OCI-LY3 (cell line): ENCODE results near the gene FLRT2.

Experiments used
- EZH2phosphoT487 ChIP-seq: fragments of 200-600 bp; shearing (Covaris generic); IDR thresholded peaks from 2 replicates; pipeline ENCODE4 v1.6.1; 2018; ENCODE audit warnings: antibody characterized with exemption, mixed run types, low read depth
- TF ChIP-seq, protein P1 (sequence below): fragments of 200-600, 300-600 bp; sonication (generic); IDR thresholded peaks from 2 replicates; pipeline ENCODE4 v1.5.1; 2014; ENCODE audit warnings: antibody characterized with exemption, low read length, low read depth

DNA sequence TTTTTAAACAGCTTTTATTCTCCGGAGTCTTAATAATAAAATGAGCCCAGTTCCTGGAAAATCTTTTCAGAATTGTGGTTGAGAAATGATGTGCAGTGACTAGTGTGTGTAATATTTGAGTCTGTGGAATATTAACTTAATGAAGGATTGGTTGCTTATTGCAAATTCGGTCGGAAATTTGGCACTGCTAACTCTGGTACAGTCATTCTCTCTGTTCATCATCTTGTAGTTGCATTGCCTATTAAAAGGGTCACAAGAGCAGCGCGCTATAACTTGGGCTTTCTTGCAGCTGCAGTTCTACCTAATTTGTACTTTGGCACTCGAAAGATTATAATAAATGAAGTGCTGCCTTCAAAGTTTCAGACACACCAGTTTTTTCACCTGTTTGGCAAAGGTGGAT lies 146.0 kb downstream of the FLRT2 start:
- TF ChIP-seq, protein P1, sequence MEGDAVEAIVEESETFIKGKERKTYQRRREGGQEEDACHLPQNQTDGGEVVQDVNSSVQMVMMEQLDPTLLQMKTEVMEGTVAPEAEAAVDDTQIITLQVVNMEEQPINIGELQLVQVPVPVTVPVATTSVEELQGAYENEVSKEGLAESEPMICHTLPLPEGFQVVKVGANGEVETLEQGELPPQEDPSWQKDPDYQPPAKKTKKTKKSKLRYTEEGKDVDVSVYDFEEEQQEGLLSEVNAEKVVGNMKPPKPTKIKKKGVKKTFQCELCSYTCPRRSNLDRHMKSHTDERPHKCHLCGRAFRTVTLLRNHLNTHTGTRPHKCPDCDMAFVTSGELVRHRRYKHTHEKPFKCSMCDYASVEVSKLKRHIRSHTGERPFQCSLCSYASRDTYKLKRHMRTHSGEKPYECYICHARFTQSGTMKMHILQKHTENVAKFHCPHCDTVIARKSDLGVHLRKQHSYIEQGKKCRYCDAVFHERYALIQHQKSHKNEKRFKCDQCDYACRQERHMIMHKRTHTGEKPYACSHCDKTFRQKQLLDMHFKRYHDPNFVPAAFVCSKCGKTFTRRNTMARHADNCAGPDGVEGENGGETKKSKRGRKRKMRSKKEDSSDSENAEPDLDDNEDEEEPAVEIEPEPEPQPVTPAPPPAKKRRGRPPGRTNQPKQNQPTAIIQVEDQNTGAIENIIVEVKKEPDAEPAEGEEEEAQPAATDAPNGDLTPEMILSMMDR, result no peak
- TF ChIP-seq EZH2phosphoT487, result no peak
